Prostate gland (tissue), 2 donors: ENCODE data around the gene LMO7.

Source experiments
- POLR2A ChIP-seq: fragments of 450-650 bp; IDR thresholded peaks from one replicate; pipeline ENCODE4 v1.6.1; 2016; ENCODE audit warnings: antibody characterized with exemption, mild to moderate bottlenecking
- POLR2AphosphoS5 ChIP-seq: sonication (generic); formaldehyde crosslinking; IDR thresholded peaks from one replicate; pipeline ENCODE4 v1.6.1; 2017; ENCODE audit warnings: antibody characterized with exemption
- TF ChIP-seq, protein P1 (sequence below), 4 experiments: fragments of 200-600 bp in 2 of 4; fragments of 450-650 bp in 2 of 4; sonication (generic) in 2 of 4; IDR thresholded peaks; 1 replicate in 3 of 4; 2 replicates in 1 of 4; pipeline ENCODE4 v1.5.1; 2016 to 2019; ENCODE audit warnings: antibody characterized with exemption in 4 of 4, mild to moderate bottlenecking in 2 of 4, moderate library complexity in 2 of 4

GRCh38 chr13:75877071-75877470 is 240.9 kb downstream of the LMO7 start:
- TF ChIP-seq, protein P1, sequence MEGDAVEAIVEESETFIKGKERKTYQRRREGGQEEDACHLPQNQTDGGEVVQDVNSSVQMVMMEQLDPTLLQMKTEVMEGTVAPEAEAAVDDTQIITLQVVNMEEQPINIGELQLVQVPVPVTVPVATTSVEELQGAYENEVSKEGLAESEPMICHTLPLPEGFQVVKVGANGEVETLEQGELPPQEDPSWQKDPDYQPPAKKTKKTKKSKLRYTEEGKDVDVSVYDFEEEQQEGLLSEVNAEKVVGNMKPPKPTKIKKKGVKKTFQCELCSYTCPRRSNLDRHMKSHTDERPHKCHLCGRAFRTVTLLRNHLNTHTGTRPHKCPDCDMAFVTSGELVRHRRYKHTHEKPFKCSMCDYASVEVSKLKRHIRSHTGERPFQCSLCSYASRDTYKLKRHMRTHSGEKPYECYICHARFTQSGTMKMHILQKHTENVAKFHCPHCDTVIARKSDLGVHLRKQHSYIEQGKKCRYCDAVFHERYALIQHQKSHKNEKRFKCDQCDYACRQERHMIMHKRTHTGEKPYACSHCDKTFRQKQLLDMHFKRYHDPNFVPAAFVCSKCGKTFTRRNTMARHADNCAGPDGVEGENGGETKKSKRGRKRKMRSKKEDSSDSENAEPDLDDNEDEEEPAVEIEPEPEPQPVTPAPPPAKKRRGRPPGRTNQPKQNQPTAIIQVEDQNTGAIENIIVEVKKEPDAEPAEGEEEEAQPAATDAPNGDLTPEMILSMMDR (IDR thresholded peaks at IDR 0.05) = no peak
- TF ChIP-seq POLR2AphosphoS5 (no peak), POLR2A (no peak)
